ENCODE data around the gene SEBOX.

DNA sequence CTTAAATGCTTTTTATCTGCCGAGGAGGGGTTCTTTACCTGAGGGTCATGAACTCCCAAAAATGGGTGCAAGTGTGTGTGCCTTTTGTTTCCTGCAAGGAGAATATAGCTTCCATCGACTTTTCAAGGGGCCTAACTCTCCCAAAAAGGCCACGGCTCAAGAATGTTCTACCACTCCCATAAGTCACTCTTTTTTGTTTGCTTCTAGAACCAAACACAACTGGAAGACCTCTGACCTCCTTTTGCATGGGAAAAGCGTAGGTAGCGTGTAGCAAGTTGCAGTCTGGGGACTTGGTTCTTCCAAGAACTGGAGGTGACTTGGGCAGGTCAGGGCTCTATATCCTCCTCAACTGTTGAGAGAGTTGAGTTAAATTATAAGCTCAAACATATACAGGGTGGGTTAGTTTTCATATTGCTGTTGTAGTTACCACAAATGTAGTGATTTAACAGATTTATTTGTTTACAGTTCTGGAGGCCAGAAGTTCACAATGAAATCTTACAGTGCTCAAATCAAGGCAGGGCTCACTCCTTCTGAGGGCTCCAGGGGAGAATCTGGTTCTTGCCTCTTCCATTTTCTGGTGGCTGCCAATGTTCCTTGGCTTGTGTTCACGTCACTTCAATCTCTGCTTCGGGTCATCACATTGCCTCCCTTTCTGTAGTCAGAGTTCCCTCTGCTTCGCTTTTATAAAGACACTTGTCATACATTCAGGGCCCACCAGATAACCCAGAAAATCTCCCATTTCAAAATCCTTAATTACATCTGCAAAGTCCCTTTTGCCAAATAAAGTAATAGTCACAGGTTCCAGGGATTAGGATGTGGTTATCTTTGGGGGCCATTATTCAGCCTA, 44.6 kb downstream of the SEBOX start:
- no peak for TF ChIP-seq EZH2 (IDR thresholded peaks at IDR 0.05; ENCODE audit: low read length, unreplicated experiment)
- TF ChIP-seq, protein P1, sequence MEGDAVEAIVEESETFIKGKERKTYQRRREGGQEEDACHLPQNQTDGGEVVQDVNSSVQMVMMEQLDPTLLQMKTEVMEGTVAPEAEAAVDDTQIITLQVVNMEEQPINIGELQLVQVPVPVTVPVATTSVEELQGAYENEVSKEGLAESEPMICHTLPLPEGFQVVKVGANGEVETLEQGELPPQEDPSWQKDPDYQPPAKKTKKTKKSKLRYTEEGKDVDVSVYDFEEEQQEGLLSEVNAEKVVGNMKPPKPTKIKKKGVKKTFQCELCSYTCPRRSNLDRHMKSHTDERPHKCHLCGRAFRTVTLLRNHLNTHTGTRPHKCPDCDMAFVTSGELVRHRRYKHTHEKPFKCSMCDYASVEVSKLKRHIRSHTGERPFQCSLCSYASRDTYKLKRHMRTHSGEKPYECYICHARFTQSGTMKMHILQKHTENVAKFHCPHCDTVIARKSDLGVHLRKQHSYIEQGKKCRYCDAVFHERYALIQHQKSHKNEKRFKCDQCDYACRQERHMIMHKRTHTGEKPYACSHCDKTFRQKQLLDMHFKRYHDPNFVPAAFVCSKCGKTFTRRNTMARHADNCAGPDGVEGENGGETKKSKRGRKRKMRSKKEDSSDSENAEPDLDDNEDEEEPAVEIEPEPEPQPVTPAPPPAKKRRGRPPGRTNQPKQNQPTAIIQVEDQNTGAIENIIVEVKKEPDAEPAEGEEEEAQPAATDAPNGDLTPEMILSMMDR (conservative IDR thresholded peaks at IDR 0.05; ENCODE audit: low read depth, low read length): no peak
- no peak for TF ChIP-seq EZH2phosphoT487 (IDR thresholded peaks at IDR 0.05; ENCODE audit: borderline replicate concordance, low read length)
